Endothelial cell of umbilical vein (primary cell): Measurements from ENCODE around the gene FXYD6.
A peak's percentile ranks its signal among the peaks of the same experiment; 100 is the strongest.

Source experiments
- EZH2 ChIP-seq: IDR thresholded peaks from 2 replicates; pipeline ENCODE4 v1.6.1; 2012; ENCODE audit warnings: borderline replicate concordance, low read depth, mild to moderate bottlenecking, moderate library complexity, low read length, inconsistent platforms; ENCODE audit not compliant: severe bottlenecking
- GATA2 ChIP-seq: IDR thresholded peaks from 2 replicates; pipeline ENCODE4 v1.7.0; 2011; ENCODE audit warnings: low read depth, mild to moderate bottlenecking, moderate library complexity, mixed read lengths, low read length; ENCODE audit not compliant: insufficient read length, insufficient read depth
- JUN ChIP-seq: IDR thresholded peaks from 2 replicates; pipeline ENCODE4 v1.6.1; 2011; ENCODE audit warnings: borderline replicate concordance, low read depth; ENCODE audit not compliant: insufficient read length, insufficient read depth
- MYC ChIP-seq: IDR thresholded peaks from one replicate; pipeline ENCODE4 v1.6.1; 2011; ENCODE audit warnings: mild to moderate bottlenecking, low read depth, low read length
- POLR2A ChIP-seq: IDR thresholded peaks from 2 replicates; pipeline ENCODE4 v1.6.1; 2012; ENCODE audit warnings: low read depth, mild to moderate bottlenecking, control low read depth, low read length
- POLR2AphosphoS5 ChIP-seq: IDR thresholded peaks from 2 replicates; pipeline ENCODE4 v1.6.1; 2012; ENCODE audit warnings: low read depth, mild to moderate bottlenecking, control low read depth, low read length, moderate library complexity; ENCODE audit not compliant: insufficient read depth
- TF ChIP-seq, protein P1 (sequence below), 2 donors: IDR thresholded peaks; 1 replicate in 1 of 2; 2 replicates in 1 of 2; pipeline ENCODE4 v1.5.1; 2011; ENCODE audit warnings: low read length in 2 of 2, mild to moderate bottlenecking in 2 of 2, moderate library complexity in 2 of 2, control low read depth in 1 of 2, inconsistent platforms in 1 of 2, low read depth in 1 of 2; ENCODE audit not compliant: insufficient read depth in 1 of 2; ENCODE audit errors: extremely low read depth in 1 of 2
- TF ChIP-seq, protein P2 (sequence below): IDR thresholded peaks from 2 replicates; pipeline ENCODE4 v1.6.1; 2011; ENCODE audit not compliant: insufficient read depth, insufficient read length

DNA sequence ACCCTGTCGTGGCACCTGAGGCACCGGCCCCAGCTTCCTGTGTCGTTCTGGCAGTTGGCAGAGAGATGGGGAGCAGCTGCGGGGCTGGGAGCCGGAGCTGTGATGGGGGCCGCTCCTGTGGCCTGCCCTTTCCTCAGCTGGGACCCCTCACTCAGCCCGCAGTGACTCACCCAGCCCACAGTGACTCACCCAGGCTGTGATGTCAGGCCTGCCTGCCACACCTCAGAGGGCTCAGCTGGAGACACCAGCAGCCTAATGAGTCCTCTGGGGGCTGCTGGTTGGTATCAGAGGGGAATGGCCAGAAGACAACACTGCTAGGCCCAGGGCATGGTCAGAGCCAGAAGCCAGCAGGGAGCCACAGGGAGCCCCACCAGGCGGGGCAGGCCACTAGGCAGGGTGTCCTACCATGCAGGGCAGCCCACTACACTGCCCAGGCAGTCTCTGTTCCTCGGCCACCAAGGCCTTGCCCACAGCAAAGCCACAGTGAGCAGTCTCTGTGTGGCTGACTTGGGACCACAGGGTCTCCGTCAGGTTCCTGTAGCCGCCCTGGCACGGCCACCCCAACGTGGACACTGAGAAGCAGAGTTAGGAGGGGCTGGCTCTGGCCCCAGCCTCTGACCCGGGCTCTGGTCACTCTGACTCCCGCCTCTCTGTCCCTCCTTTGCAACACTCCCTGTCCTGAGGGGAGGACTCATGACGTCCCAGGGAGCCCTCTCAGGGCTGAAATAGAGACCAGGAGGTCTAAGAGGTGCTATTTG is 47.7 kb downstream of the FXYD6 start:
- TF ChIP-seq EZH2 (no peak), POLR2AphosphoS5 (no peak), POLR2A (no peak), JUN (peak; percentile 56), MYC (no peak), GATA2 (no peak)
- TF ChIP-seq, protein P1, sequence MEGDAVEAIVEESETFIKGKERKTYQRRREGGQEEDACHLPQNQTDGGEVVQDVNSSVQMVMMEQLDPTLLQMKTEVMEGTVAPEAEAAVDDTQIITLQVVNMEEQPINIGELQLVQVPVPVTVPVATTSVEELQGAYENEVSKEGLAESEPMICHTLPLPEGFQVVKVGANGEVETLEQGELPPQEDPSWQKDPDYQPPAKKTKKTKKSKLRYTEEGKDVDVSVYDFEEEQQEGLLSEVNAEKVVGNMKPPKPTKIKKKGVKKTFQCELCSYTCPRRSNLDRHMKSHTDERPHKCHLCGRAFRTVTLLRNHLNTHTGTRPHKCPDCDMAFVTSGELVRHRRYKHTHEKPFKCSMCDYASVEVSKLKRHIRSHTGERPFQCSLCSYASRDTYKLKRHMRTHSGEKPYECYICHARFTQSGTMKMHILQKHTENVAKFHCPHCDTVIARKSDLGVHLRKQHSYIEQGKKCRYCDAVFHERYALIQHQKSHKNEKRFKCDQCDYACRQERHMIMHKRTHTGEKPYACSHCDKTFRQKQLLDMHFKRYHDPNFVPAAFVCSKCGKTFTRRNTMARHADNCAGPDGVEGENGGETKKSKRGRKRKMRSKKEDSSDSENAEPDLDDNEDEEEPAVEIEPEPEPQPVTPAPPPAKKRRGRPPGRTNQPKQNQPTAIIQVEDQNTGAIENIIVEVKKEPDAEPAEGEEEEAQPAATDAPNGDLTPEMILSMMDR (IDR thresholded peaks at IDR 0.05; ENCODE audit: extremely low read depth in 1 of 2, insufficient read depth in 1 of 2, low read depth in 1 of 2, low read length in 2 of 2): no peak
- TF ChIP-seq, protein P2, sequence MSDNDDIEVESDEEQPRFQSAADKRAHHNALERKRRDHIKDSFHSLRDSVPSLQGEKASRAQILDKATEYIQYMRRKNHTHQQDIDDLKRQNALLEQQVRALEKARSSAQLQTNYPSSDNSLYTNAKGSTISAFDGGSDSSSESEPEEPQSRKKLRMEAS: no peak
